Measurements from ENCODE around the gene PM20D1.
A peak's percentile ranks its signal among the peaks of the same experiment; 100 is the strongest.

Gene PM20D1

GRCh38 chr1:205797168-205797567 is 52.8 kb downstream of the PM20D1 start:
- no peak overlapping the region for H3K4me3 ChIP-seq (ENCODE audit: low read depth, low read length)
- TF ChIP-seq, protein P1, sequence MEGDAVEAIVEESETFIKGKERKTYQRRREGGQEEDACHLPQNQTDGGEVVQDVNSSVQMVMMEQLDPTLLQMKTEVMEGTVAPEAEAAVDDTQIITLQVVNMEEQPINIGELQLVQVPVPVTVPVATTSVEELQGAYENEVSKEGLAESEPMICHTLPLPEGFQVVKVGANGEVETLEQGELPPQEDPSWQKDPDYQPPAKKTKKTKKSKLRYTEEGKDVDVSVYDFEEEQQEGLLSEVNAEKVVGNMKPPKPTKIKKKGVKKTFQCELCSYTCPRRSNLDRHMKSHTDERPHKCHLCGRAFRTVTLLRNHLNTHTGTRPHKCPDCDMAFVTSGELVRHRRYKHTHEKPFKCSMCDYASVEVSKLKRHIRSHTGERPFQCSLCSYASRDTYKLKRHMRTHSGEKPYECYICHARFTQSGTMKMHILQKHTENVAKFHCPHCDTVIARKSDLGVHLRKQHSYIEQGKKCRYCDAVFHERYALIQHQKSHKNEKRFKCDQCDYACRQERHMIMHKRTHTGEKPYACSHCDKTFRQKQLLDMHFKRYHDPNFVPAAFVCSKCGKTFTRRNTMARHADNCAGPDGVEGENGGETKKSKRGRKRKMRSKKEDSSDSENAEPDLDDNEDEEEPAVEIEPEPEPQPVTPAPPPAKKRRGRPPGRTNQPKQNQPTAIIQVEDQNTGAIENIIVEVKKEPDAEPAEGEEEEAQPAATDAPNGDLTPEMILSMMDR (IDR thresholded peaks at IDR 0.05; ENCODE audit: low read depth, low read length): no peak
- DNase-seq (ENCODE audit: low read depth, low spot score): no peak
- in situ Hi-C loops (cut with HindIII; ENCODE audit: low sequenced_read_pairs): no loop called here

GRCh38 chr1:205794011-205794730 is 55.8 kb downstream of the PM20D1 start:
- in situ Hi-C loops (cut with HindIII; ENCODE audit: low sequenced_read_pairs): no loop called here
- no peak for DNase-seq (ENCODE audit: low read depth, low spot score)
- TF ChIP-seq, protein P1 (IDR thresholded peaks at IDR 0.05; ENCODE audit: low read depth, low read length): no peak
- no peak overlapping the region for H3K4me3 ChIP-seq (ENCODE audit: low read depth, low read length)

GRCh38 chr1:205792961-205793673 is 56.8 kb downstream of the PM20D1 start:
- no peak overlapping the region for H3K4me3 ChIP-seq (ENCODE audit: low read depth, low read length)
- TF ChIP-seq, protein P1 (IDR thresholded peaks at IDR 0.05; ENCODE audit: low read depth, low read length): no peak
- in situ Hi-C loops (cut with HindIII; ENCODE audit: low sequenced_read_pairs): no loop called here
- DNase-seq (ENCODE audit: low read depth, low spot score): no peak

DNA sequence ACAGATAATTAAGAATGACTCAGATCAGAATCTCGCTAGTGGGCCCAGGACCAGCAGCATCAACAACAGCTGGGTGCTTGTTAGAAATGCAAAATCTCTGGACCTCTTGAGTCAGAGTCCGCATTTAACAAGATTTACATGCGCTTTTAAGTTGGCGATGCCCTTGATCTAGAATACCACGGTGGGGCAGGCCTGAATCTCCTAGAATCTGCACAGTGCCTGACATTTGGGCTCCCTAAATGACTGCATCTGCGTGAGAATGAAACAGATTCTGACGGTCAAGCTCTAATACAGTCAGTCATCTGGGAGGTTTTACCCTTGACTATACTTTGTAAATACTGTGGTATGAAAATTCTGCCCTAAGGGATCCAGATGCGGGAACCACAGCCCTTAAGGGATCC is 57.5 kb downstream of the PM20D1 start:
- in situ Hi-C loops (cut with HindIII; ENCODE audit: low sequenced_read_pairs): no loop called here
- H3K4me3 ChIP-seq (ENCODE audit: low read depth, low read length): no peak overlapping the region
- TF ChIP-seq, protein P1 (IDR thresholded peaks at IDR 0.05; ENCODE audit: low read depth, low read length): no peak
- DNase-seq (ENCODE audit: low read depth, low spot score): no peak

DNA sequence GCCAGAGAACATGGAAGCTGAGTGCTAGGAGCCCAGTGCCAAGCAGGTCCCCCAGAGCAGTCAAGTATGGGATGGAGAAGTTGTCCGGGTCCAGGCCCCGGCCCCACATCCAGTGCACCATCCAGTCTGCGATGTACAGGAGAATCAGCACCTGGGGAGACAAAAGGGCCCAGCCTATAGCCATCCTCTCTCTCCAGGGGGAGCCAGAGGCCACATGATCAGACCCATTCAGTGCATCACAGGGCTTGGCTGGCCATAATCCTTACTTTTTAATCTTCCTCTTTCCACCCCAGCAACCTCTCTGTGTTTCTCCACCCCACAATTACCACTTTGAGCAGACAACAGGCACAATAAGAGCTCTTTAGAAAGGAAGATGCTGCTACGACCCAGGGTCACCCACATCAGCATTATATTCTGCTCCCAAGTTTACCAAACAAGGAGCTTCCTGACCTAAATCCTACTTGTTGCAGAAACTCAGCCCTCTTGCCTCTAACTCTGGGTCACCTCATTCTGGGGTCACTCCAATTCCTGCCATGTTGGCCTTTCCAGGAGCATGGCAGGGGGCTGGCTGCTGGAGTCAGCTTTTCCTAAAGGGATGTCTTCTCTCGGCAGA is 58.3 kb downstream of the PM20D1 start:
- TF ChIP-seq, protein P1 (IDR thresholded peaks at IDR 0.05; ENCODE audit: low read depth, low read length): peak; percentile 85
- in situ Hi-C loops (cut with HindIII; ENCODE audit: low sequenced_read_pairs): no loop called here
- DNase-seq (ENCODE audit: low read depth, low spot score): no peak
- H3K4me3 ChIP-seq (ENCODE audit: low read depth, low read length): no peak overlapping the region

DNA sequence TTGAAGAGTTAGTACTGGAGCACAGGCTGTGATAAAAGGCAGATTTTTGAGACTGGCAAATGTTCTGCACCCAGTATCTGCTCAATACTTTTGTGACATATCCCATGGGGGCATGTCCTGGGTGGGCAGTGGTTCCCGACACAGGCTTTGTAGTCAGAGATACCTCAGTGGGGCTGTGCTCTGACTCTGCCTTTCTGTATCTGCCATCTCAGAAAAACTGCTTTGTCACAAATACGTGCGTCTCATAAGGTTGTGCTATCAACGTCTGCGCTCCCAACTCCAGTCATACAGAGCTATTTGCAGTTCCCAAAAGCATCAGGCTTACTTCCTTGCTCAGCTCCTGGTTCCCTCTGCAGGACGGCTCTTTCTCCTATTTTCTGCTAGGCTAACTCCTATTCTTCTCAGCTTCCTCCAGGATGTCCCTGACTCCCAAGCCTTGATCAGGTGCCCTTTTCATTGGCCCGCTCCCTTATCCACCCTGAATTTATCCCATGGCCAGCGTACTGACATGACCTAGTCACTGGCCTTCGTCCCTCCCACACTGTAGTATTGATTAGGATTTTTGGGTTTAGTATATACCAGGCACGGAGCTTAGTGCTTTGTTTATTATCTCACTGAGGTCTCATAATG is 62.5 kb downstream of the PM20D1 start:
- TF ChIP-seq, protein P1 (IDR thresholded peaks at IDR 0.05; ENCODE audit: low read depth, low read length): no peak
- DNase-seq (ENCODE audit: low read depth, low spot score): no peak
- H3K4me3 ChIP-seq (ENCODE audit: low read depth, low read length): no peak overlapping the region
- in situ Hi-C loops (cut with HindIII; ENCODE audit: low sequenced_read_pairs): no loop called here

Data from astrocyte of the spinal cord (primary cell).